HEK293T (cell line): Measurements from ENCODE around the gene SLC35B4.

Experiments used
- CTCF ChIA-PET: fragments of 350-600 bp; formaldehyde crosslinking; extraction: SDS; loops from one replicate; lab custom pipeline; 2021; ENCODE audit warnings: antibody characterized with exemption, inconsistent platforms; lab: Yijun Ruan, JAX
- POLR2A ChIA-PET: fragments of 350-600 bp; formaldehyde crosslinking; extraction: SDS; loops from one replicate; lab custom pipeline; 2020; ENCODE audit warnings: antibody characterized with exemption, inconsistent platforms; lab: Yijun Ruan, JAX
- DNase-seq: peaks from one replicate; pipeline ENCODE4 v3.0.0; 2012; ENCODE audit warnings: mixed read lengths; ENCODE audit errors: extremely low spot score
- ARNT ChIP-seq: fragments of 450-650 bp; IDR thresholded peaks from 2 replicates; pipeline ENCODE4 v1.6.1; 2017; ENCODE audit warnings: mild to moderate bottlenecking
- BHLHE40 ChIP-seq: fragments of 450-650 bp; IDR thresholded peaks from 2 replicates; pipeline ENCODE4 v1.6.1; 2016; ENCODE audit warnings: mild to moderate bottlenecking, moderate library complexity, borderline replicate concordance
- CTBP1 ChIP-seq: fragments of 450-650 bp; IDR thresholded peaks from 2 replicates; pipeline ENCODE4 v1.6.1; 2016; ENCODE audit warnings: borderline replicate concordance
- ELF4 ChIP-seq: fragments of 450-650 bp; IDR thresholded peaks from 2 replicates; pipeline ENCODE4 v1.6.1; 2017; ENCODE audit warnings: antibody characterized with exemption
- FOXA1 ChIP-seq: fragments of 450-650 bp; IDR thresholded peaks from 2 replicates; pipeline ENCODE4 v1.6.1; 2016; ENCODE audit warnings: mild to moderate bottlenecking
- FOXK2 ChIP-seq: fragments of 450-650 bp; IDR thresholded peaks from 2 replicates; pipeline ENCODE4 v1.6.1; 2016; ENCODE audit warnings: mild to moderate bottlenecking
- FOXM1 ChIP-seq: fragments of 450-650 bp; IDR thresholded peaks from 2 replicates; pipeline ENCODE4 v1.6.1; 2017; ENCODE audit warnings: mild to moderate bottlenecking, borderline replicate concordance
- HDGF ChIP-seq: fragments of 450-650 bp; IDR thresholded peaks from 2 replicates; pipeline ENCODE4 v1.6.1; 2017; ENCODE audit warnings: antibody characterized with exemption, borderline replicate concordance
- L3MBTL2 ChIP-seq: fragments of 450-650 bp; conservative IDR thresholded peaks from 2 replicates; pipeline ENCODE4 v1.6.1; 2016; ENCODE audit warnings: mild to moderate bottlenecking
- LEF1 ChIP-seq: fragments of 450-650 bp; IDR thresholded peaks from 2 replicates; pipeline ENCODE4 v1.6.1; 2017; ENCODE audit warnings: mild to moderate bottlenecking, borderline replicate concordance
- NFRKB ChIP-seq: fragments of 450-650 bp; IDR thresholded peaks from 2 replicates; pipeline ENCODE4 v1.6.1; 2016; ENCODE audit warnings: mild to moderate bottlenecking, moderate library complexity
- SP1 ChIP-seq: fragments of 450-650 bp; IDR thresholded peaks from 2 replicates; pipeline ENCODE4 v1.6.1; 2017
- SUZ12 ChIP-seq: fragments of 450-650 bp; IDR thresholded peaks from 2 replicates; pipeline ENCODE4 v1.6.1; 2016; ENCODE audit warnings: mild to moderate bottlenecking
- TARDBP ChIP-seq: fragments of 450-650 bp; IDR thresholded peaks from 2 replicates; pipeline ENCODE4 v1.6.1; 2016
- ZNF384 ChIP-seq: fragments of 450-650 bp; IDR thresholded peaks from 2 replicates; pipeline ENCODE4 v1.6.1; 2016
- TF ChIP-seq, protein P1 (sequence below): fragments of 450-650 bp; IDR thresholded peaks from 2 replicates; pipeline ENCODE4 v1.6.1; 2016

The SLC35B4 gene

DNA sequence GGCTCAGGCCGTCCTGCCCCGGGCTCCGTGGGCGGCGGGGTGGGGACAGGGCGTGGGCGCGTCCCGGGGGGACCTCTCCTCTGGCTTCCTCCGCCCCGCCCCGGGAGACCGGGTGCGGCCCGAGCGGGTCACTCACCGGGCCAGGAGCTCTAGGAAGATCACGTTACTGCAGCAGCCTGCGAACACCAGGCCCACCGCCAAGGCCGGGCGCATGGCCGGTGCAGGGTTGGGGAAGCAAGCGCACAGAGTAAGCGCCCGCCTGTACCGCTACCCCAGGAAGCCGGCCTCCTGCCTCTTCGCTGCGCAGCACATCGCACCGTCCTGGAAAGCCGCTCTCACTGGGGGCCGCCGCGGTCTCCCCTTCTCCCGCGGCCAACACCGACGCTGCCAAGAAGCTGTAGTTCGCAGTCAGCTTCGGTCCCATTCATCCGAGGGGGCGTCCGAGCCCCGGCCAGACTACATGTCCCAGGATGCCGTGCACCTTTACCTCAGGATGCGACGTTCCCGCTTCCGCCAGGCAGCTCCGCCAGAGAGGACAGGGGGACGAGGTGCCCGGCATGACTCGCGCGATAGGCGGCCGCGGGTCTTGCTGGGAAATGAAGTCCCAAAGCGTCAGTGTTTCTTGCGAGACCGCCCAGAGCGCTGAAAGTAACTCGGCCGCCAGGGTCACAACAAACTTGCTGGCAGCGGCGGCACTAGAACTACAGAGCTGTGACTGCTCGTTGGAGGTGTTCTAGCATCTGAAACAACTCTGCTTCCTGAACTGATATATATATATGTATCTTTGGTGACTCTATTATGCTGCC is at the start of gene SLC35B4:
SLC35B4 (minus strand) TSS at position 392 of the 806 bp plus-strand sequence; CDS start at position 213, 179 bp downstream.
- POLR2A ChIA-PET: interaction anchor here (0.5 to 2.8 kb wide), 21 partner anchors 10 to 1235 kb away, joined by 3 to 20 read pairs (median 4); partner anchors contain the start of genes AKR1B1, BPGM and CHCHD3

DNA sequence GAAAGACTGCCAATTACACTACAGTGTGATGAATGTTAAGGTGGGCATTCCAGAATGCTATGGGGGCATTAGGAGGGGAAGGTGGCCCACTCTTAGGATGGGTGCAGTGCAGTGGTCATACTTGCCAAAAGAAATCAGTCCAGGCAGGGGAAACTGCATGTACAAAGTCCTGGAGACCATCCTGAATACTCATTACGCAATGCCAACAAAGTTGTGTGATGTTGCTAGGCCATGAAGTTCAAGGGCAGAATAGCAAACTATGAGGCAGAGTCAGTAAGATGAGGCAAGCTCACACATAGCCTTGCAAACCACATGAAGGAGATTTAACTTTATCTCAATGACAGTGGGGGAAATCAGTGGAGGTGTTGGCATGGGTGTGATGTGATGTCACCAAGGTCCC is 49.8 kb upstream of the SLC35B4 start:
- ChIA-PET POLR2A (interaction anchor here (1.0 to 1.3 kb wide), 2 partner anchors 14 to 49 kb away, joined by 3 to 4 read pairs; partner anchors contain the start of gene SLC35B4), CTCF (no interaction called here)
- TF ChIP-seq HDGF (no peak), L3MBTL2 (no peak), FOXM1 (no peak), SP1 (no peak), ARNT (no peak), LEF1 (no peak), NFRKB (no peak), BHLHE40 (no peak), SUZ12 (no peak), ZNF384 (no peak), FOXA1 (no peak), CTBP1 (no peak), FOXK2 (no peak), TARDBP (no peak), ELF4 (no peak)
- TF ChIP-seq, protein P1, sequence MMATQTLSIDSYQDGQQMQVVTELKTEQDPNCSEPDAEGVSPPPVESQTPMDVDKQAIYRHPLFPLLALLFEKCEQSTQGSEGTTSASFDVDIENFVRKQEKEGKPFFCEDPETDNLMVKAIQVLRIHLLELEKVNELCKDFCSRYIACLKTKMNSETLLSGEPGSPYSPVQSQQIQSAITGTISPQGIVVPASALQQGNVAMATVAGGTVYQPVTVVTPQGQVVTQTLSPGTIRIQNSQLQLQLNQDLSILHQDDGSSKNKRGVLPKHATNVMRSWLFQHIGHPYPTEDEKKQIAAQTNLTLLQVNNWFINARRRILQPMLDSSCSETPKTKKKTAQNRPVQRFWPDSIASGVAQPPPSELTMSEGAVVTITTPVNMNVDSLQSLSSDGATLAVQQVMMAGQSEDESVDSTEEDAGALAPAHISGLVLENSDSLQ: no peak
- no peak for DNase-seq

More for the DNA sequence above, at the start of gene SLC35B4:
- CTCF ChIA-PET: interaction anchor here (0.9 to 1.4 kb wide), 3 partner anchors 12 to 116 kb away, joined by 3 to 5 read pairs (median 4); no protein-coding TSS in a partner anchor
- TF ChIP-seq SP1: no peak
- TF ChIP-seq L3MBTL2: peak; percentile 63; the same call in 1 of the 2 replicates
- peak; percentile 89 for TF ChIP-seq ELF4
- peak; percentile 74 for TF ChIP-seq SUZ12
- peak; percentile 99 for DNase-seq

GRCh38 chr7:134365341-134366054 is 48.8 kb upstream of the SLC35B4 start:
- ChIA-PET POLR2A (interaction anchor here (1.2 kb wide), 1 partner anchor 12 kb away, joined by 3 read pairs; no protein-coding TSS in a partner anchor), CTCF (no interaction called here)
- DNase-seq: no peak
- TF ChIP-seq FOXM1: no peak
- no peak for TF ChIP-seq LEF1
- TF ChIP-seq ELF4: no peak
- no peak for TF ChIP-seq BHLHE40
- TF ChIP-seq ZNF384: no peak
- TF ChIP-seq, protein P1: no peak
- TF ChIP-seq ARNT: no peak
- no peak for TF ChIP-seq SP1
- no peak for TF ChIP-seq FOXA1
- no peak for TF ChIP-seq FOXK2
- no peak for TF ChIP-seq CTBP1
- TF ChIP-seq TARDBP: no peak
- no peak for TF ChIP-seq SUZ12
- no peak for TF ChIP-seq NFRKB
- TF ChIP-seq HDGF: no peak

- ChIA-PET POLR2A (no interaction called here), CTCF (no interaction called here)
- DNase-seq: no peak
- TF ChIP-seq NFRKB (no peak), HDGF (no peak), SP1 (no peak), TARDBP (no peak), CTBP1 (no peak), FOXM1 (no peak), ZNF384 (no peak), FOXA1 (no peak), ARNT (no peak), SUZ12 (no peak), L3MBTL2 (no peak)
Observed at GRCh38 chr7:134364619-134365037, 47.9 kb upstream of the SLC35B4 start.

GRCh38 chr7:134362587-134363483 is 46.1 kb upstream of the SLC35B4 start:
- POLR2A ChIA-PET: no interaction called here
- CTCF ChIA-PET: no interaction called here
- DNase-seq: no peak
- TF ChIP-seq ZNF384: no peak
